A673 (cell line): ENCODE results near the gene CEACAM18.

ENCODE experiments used
- CTCF ChIP-seq: fragments of 300-800, 200-600 bp; sonication (generic); conservative IDR thresholded peaks from 2 replicates; pipeline ENCODE4 v1.5.1; 2017; ENCODE audit warnings: low read depth, mild to moderate bottlenecking, antibody characterized with exemption, low read length, moderate library complexity, mixed read lengths
- EZH2 ChIP-seq: fragments of 200-600 bp; sonication (generic); IDR thresholded peaks from 2 replicates; pipeline ENCODE4 v1.6.1; 2017; ENCODE audit warnings: borderline replicate concordance, low read depth, mild to moderate bottlenecking, mixed read lengths, antibody characterized with exemption, low read length; ENCODE audit not compliant: poor library complexity, severe bottlenecking

GRCh38 chr19:51489113-51489512, 10.8 kb downstream of the CEACAM18 start:
- no peak for TF ChIP-seq CTCF
- TF ChIP-seq EZH2, result no peak
